Stomach smooth muscle (tissue), 2 donors: Measurements from ENCODE around the gene ARPIN.
"Not testable (repeated sequence)": the region's sequence is repeated elsewhere in the genome, so short reads cannot be mapped to it uniquely, and the experiment has no call there.

Experiments used
- H3K27ac ChIP-seq: one replicate; pipeline ENCODE4 v1.7.0; 2013; ENCODE audit warnings: mild to moderate bottlenecking, low read length, inconsistent platforms
- H3K27me3 ChIP-seq, 2 donors: one replicate each; pipeline ENCODE4 v1.7.0; 2013; ENCODE audit warnings: low read length in 2 of 2; ENCODE audit not compliant: insufficient read depth in 2 of 2, control insufficient read depth in 1 of 2
- H3K36me3 ChIP-seq, 2 donors: one replicate each; pipeline ENCODE4 v1.7.0; 2013; ENCODE audit warnings: low read length in 2 of 2; ENCODE audit not compliant: control insufficient read depth in 2 of 2, insufficient read depth in 2 of 2
- H3K4me1 ChIP-seq: one replicate; pipeline ENCODE4 v1.7.0; 2013; ENCODE audit warnings: low read length; ENCODE audit not compliant: control insufficient read depth, insufficient read depth
- H3K4me3 ChIP-seq, 2 donors: one replicate each; pipeline ENCODE4 v1.7.0; 2013; ENCODE audit warnings: low read length in 2 of 2
- H3K9ac ChIP-seq, 2 donors: one replicate each; pipeline ENCODE4 v1.7.0; 2013; ENCODE audit warnings: low read length in 2 of 2, mild to moderate bottlenecking in 1 of 2
- H3K9me3 ChIP-seq, 2 donors: one replicate each; pipeline ENCODE4 v1.7.0; 2013; ENCODE audit warnings: low read length in 2 of 2; ENCODE audit not compliant: control insufficient read depth in 2 of 2
- donor health status: healthy.
- donor health status: Pancreatic carcinoma.

The ARPIN gene

GRCh38 chr15:89860431-89860830, 52.3 kb downstream of the ARPIN start:
- Histone ChIP-seq H3K27me3 (no peaks in the 10 kb centered on the region), H3K4me3 (no peak overlapping the region), H3K9me3 (no peaks in the 10 kb centered on the region), H3K27ac (no peak overlapping the region), H3K36me3 (peaks cover 23 to 27% of the 10 kb centered on the region in 2 donors), H3K9ac (no peak overlapping the region), H3K4me1 (no peaks in the 10 kb centered on the region)

- Histone ChIP-seq H3K4me3 (no peak overlapping the region), H3K27me3 (no peaks in the 10 kb centered on the region), H3K9me3 (no peaks in the 10 kb centered on the region), H3K4me1 (no peaks in the 10 kb centered on the region), H3K27ac (no peak overlapping the region), H3K9ac (no peak overlapping the region), H3K36me3 (peaks cover 20 to 24% of the 10 kb centered on the region in 2 donors)
Observed at GRCh38 chr15:89858661-89859458, 53.9 kb downstream of the ARPIN start.

- Histone ChIP-seq H3K36me3 (peaks cover 19 to 25% of the 10 kb centered on the region in 2 donors), H3K4me3 (no peak overlapping the region), H3K9ac (no peak overlapping the region), H3K27ac (no peak overlapping the region), H3K4me1 (no peaks in the 10 kb centered on the region), H3K27me3 (no peaks in the 10 kb centered on the region), H3K9me3 (no peaks in the 10 kb centered on the region)
Observed at GRCh38 chr15:89857673-89858072, 55.1 kb downstream of the ARPIN start.

GRCh38 chr15:89855948-89856347, 56.8 kb downstream of the ARPIN start:
- Histone ChIP-seq H3K27ac (no peak overlapping the region), H3K36me3 (peaks cover 16 to 28% of the 10 kb centered on the region in 2 donors), H3K9me3 (no peaks in the 10 kb centered on the region), H3K4me3 (no peak overlapping the region), H3K27me3 (no peaks in the 10 kb centered on the region), H3K4me1 (no peaks in the 10 kb centered on the region), H3K9ac (no peak overlapping the region)

GRCh38 chr15:89854863-89855262, 57.9 kb downstream of the ARPIN start:
- H3K27ac ChIP-seq, H3K9ac ChIP-seq, H3K27me3 ChIP-seq, H3K4me3 ChIP-seq, H3K9me3 ChIP-seq, H3K4me1 ChIP-seq: not testable (repeated sequence)
- peaks cover 14 to 19% of the 10 kb centered on the region in 2 donors for H3K36me3 ChIP-seq

- H3K9me3 ChIP-seq = no peaks in the 10 kb centered on the region
- H3K4me1 ChIP-seq = no peaks in the 10 kb centered on the region
- no peaks in the 10 kb centered on the region for H3K27me3 ChIP-seq
- no peak overlapping the region for H3K27ac ChIP-seq
- H3K9ac ChIP-seq = no peak overlapping the region
- H3K36me3 ChIP-seq = peaks cover 9 to 16% of the 10 kb centered on the region in 2 donors
- no peak overlapping the region for H3K4me3 ChIP-seq
Observed at GRCh38 chr15:89852342-89852995, 60.3 kb downstream of the ARPIN start.

- Histone ChIP-seq H3K27me3 (no peaks in the 10 kb centered on the region), H3K9ac (no peak overlapping the region), H3K27ac (no peak overlapping the region), H3K9me3 (no peaks in the 10 kb centered on the region), H3K36me3 (peaks cover 9 to 16% of the 10 kb centered on the region in 2 donors), H3K4me3 (no peak overlapping the region), H3K4me1 (no peaks in the 10 kb centered on the region)
Observed at GRCh38 chr15:89851673-89852341, 60.9 kb downstream of the ARPIN start.

GRCh38 chr15:89848970-89849292, 63.8 kb downstream of the ARPIN start:
- peaks cover 9 to 18% of the 10 kb centered on the region in 2 donors for H3K36me3 ChIP-seq

GRCh38 chr15:89847101-89847500, 65.7 kb downstream of the ARPIN start:
- H3K27me3 ChIP-seq = no peaks in the 10 kb centered on the region
- no peaks in the 10 kb centered on the region for H3K4me1 ChIP-seq
- peaks cover 3 to 13% of the 10 kb centered on the region in 2 donors for H3K36me3 ChIP-seq
- no peak overlapping the region for H3K9ac ChIP-seq
- no peak overlapping the region for H3K27ac ChIP-seq
- no peak overlapping the region for H3K4me3 ChIP-seq
- no peaks in the 10 kb centered on the region for H3K9me3 ChIP-seq

More at GRCh38 chr15:89848970-89849292, 63.8 kb downstream of the ARPIN start:
- no peaks in the 10 kb centered on the region for H3K4me1 ChIP-seq
- no peaks in the 10 kb centered on the region for H3K9me3 ChIP-seq
- H3K4me3 ChIP-seq = no peak overlapping the region
- H3K9ac ChIP-seq = no peak overlapping the region
- no peak overlapping the region for H3K27ac ChIP-seq
- no peaks in the 10 kb centered on the region for H3K27me3 ChIP-seq

GRCh38 chr15:89845305-89845893, 67.4 kb downstream of the ARPIN start:
- Histone ChIP-seq H3K27ac (no peak overlapping the region), H3K4me3 (no peak overlapping the region), H3K9ac (no peak overlapping the region), H3K9me3 (no peaks in the 10 kb centered on the region), H3K4me1 (no peaks in the 10 kb centered on the region), H3K27me3 (no peaks in the 10 kb centered on the region), H3K36me3 (peaks cover 0 to 7% of the 10 kb centered on the region in 2 donors)
